HG02763 (cell line): ENCODE measurements around the gene WDR6.

Source experiments
- ATAC-seq: cut with Tn5 transposase; IDR thresholded peaks from one replicate; pipeline ENCODE4 v1.9.1; 2021; ENCODE audit warnings: mild to moderate bottlenecking, moderate library complexity; ENCODE audit not compliant: unreplicated experiment

Gene WDR6

DNA sequence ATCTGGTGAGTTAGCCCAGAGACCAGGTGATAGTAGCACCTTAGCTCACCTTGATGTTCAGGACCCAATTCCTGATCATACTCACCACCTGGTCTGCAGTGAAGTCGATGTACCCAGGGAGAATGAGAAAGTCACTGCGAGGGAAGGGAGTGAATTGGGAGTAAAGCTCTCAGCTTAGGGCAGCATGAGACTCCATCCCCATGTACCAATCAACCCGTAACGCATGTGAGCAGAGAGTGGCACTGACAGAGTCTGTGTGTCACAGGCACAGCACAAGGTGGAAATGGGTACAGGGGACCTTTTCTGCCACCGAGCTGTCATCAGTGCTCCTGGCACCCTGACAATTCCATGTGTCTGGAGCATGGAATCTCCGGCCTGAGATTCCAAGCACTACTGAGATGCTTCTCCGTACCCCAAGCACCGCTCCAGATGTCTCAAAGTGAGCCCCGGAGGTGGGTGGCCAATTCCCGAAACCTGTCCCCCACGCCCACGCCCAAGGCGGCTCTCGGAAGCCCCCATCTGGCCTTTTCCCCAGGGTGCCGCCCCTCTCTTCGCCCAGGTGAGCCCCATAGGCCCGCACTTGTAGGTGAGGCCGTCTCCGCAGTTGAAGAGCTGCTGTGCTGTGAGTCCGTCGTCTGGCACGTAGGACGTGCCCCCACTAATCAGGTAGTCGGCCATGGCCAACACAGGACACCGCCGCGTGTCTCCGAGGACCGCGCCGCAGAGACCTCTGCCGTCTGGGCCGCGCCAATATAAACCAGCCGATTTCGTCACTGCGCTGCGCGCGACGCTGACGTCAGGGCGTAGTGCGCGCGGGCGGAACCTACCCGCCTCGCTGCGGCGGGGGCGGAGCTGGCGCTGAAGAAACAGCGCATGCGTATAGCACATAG lies 21.7 kb downstream of the WDR6 start, which contains the start of gene IMPDH2:
Gene IMPDH2 (minus strand): TSS at position 726 of the 890 bp plus-strand sequence. CDS start 48 bp downstream, at position 678.
- ATAC-seq: peak; percentile 91

DNA sequence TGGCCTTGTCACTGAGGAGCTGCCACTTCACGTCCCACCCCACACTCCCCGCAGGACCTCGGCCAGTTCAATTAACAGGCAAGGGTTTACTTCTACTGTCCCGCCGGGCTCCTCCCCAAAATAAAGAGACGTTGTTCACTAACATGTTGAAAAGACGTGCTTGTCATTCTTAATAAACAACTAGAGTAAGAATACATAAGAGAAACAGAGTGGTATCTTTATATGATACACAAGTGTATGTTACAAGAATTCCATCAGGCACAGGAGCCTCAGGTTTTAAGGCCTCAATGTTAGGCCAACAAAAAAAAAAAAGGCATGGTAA lies 22.3 kb downstream of the WDR6 start:
- ATAC-seq: no peak

DNA sequence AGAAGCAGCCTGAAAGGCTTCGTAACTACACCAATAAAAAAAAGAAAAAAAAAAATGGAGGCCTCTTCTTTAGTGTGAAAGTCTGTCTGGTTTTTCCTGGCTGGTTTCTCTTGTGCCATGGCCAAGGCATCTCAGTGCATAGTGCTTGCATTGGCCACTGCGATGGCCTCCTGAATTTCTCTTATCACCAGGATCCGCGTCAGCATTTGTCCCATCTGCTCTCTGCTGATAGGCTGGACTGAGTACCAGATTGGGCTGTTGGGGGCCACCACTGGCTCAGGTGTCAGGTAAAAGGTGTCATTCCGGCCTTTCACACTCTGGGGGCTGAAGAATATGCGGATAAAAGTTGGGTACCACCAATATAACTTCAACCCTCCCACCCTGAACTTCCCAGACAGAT lies 23.1 kb downstream of the WDR6 start:
- ATAC-seq: no peak

DNA sequence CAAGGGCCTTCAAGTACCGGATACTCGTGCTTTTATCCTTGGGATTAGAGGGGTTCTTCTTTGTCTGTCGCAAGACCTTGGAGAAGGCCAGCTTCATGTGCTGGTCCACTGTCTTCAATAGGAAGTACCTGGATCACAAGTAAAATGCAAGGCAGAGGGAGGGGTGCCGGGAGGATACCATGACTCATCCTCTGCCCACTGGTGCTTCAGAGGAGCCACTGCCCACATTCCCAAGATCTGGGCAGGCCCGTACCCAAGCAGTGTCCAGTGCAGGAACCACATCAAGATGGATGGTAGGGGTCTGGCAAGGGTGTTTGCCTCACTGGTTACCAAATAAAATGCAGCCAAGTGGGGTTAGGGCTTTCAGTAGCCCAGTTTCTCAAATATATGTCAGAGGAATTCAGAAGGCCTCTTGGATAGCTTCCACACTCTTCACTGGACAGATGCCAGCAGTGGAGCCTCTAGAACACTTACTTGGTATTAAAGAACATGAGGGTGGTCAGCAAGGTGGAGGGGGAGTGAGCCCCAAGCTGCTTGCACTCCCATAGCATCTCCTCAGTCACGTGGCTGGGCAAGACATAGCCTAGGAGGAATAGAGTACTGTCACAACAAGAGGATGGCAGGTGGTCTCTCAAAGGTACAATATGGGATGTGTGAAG lies 25.6 kb downstream of the WDR6 start:
- ATAC-seq: no peak

DNA sequence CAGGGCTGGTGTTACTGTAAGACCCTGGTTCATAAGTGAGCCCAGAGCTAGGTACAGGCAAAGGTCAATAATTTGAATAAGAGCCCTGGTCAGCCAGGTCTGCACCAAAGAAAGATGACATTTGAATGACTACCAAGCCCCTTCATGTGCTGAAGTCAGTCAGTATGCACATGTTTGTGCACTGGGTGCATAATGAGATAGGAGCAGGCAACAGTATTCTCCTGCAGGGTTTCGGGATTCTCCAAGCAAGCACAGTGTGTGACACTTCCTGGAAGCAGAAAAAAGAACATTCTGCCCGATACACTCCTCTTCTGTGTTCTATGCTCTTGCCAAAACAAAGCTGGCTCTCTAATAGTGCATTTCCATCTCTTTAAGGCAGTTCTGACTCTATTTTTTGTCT lies 27.5 kb downstream of the WDR6 start:
- no peak for ATAC-seq

DNA sequence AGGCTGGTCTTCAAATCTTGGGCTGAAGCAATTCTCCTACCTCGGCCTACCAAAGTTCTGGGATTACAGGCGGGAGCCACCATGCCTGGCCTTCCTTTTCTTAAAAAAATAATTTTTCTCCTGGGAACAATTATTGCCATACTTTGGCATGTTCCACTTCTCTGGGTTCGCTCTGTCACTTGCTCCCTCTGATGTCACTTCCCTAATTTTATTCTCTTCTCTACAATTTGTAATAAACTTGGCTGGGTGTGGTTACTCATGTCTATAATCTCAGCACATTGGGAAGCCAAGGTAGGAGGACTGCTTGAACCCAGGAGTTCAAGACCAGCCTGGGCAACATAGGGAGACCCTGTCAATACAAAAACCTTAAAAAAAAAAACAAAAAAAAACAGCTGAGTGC lies 28.1 kb downstream of the WDR6 start:
- no peak for ATAC-seq

DNA sequence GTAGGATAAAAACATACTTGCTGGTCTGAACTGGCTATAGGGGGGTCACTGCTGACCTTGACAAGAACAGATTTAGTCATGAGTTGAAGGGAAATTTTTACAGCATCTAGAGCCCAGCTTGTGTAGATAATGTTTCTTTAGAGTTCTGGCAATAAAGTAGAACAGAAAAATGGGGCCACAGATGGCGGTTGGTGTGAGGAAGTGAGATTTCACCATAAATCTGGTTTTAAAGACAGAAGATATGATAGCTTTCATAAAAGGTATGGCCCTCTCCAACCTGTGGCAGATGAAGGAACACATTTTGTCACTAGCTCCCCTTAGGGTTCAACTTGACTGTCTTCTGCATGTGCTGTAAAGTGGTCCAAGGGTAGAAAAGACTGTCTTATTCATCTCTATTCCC lies 46.4 kb downstream of the WDR6 start:
- ATAC-seq: no peak

DNA sequence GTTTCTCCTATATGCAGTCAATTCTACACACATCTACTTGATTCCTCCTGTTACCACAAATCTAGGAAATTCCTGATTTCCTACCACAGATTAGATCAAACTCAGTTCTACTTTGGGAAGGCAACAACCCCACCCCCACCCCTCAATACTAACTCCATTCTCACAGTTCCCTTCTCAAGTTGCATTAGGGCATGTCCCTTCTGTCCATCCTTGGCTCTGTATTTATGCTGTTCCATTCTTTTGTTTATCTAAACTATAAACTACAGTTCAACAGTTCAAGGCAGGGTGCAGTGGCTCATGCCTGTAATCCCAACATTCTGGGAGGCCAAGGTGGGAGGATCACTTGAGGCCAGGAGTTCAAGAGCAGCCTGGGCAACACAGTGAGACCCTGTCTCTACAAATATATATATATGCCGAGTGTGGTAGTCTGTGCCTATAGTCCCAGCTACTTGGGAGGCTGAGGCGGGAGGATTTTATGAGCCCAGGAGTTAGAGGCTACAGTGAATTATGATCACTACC lies 47.2 kb downstream of the WDR6 start:
- ATAC-seq: no peak

DNA sequence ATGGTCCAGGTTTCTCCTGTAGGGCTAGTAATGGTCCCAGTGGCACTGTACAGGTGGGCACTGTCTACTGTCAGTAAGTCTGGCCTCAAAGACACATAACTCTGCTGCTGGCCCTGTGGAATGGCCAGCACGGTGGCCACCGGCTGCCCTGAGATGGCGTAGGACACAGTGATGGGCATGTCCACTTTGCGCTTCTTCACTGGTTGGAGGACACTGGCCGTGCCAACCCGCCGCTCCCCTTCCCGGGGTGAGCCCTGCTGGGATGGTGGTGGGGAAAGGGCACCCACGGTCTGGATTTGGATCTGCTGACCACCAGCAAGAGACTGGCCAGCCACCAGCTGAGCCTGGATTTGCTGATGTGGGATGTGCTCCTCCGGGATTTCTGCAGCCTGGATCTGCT lies 50.1 kb downstream of the WDR6 start:
- no peak for ATAC-seq

DNA sequence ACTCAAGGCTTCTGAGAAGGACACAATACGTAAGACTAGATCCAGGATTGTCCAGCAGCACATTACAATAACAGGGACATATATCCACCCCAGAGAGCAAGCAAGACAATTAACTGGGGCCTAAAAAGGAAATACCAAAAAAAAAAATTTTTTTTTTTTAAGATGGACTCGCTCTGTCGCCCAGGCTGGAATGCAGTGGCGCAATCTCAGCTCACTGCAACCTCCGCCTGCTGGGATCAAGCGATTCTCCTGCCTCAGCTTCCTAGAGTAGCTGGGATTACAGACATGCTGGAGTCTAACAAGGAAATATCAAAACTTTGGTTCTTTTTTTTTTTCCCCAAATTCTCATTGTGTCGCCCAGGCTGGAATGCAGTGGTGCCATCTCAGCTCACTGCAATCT lies 50.8 kb downstream of the WDR6 start:
- no peak for ATAC-seq
